ENCODE data around the gene TMPRSS5.

DNA sequence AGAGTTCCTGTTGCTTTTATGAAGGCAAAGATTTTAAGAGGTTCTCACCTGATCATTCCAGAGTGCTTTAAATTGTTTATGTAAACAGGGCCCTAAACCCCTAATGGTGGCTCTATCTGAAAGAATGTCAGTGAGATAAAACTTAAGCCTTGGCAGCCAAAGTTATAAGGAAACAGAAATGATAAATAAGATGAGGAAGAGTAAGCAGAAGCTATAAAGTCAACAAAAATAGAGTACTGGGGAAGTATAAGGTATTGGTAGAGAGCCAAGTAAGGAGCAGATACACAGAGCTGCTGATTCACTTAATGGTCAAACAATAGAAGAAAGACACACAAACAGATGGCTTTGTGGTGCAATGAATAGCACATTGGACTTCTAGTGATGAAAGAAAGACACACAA lies 37.9 kb downstream of the TMPRSS5 start:
- no peak for TF ChIP-seq CBX5 (IDR thresholded peaks at IDR 0.05; ENCODE audit: low read depth, low read length)
- TF ChIP-seq CHD2 (IDR thresholded peaks at IDR 0.05; ENCODE audit: low read length): no peak
- no peak for TF ChIP-seq SIN3A (conservative IDR thresholded peaks at IDR 0.05 in 1 of 2, IDR thresholded peaks at IDR 0.05 in 1 of 2; ENCODE audit: low read depth in 1 of 2, low read length in 2 of 2)
- TF ChIP-seq TAF1 (IDR thresholded peaks at IDR 0.05; ENCODE audit: low read depth, low read length): no peak
- TF ChIP-seq CTCF (IDR thresholded peaks at IDR 0.05; ENCODE audit: control extremely low read depth in 1 of 3, insufficient read depth in 1 of 3, low read depth in 1 of 3, low read length in 3 of 3): no peak
- no peak for TF ChIP-seq RFX5 (IDR thresholded peaks at IDR 0.05; ENCODE audit: borderline replicate concordance, low read depth, low read length)
- no peak for TF ChIP-seq GTF2F1 (IDR thresholded peaks at IDR 0.05; ENCODE audit: borderline replicate concordance, low read depth, low read length)
- TF ChIP-seq HDAC2 (IDR thresholded peaks at IDR 0.05; ENCODE audit: borderline replicate concordance in 1 of 2, low read depth in 2 of 2, low read length in 2 of 2): no peak
- no peak for TF ChIP-seq ATF3 (IDR thresholded peaks at IDR 0.05; ENCODE audit: insufficient read depth, low read depth, low read length)
- TF ChIP-seq EZH2 (IDR thresholded peaks at IDR 0.05; ENCODE audit: low read depth, low read length, severe bottlenecking): no peak
- TF ChIP-seq SUZ12 (IDR thresholded peaks at IDR 0.05; ENCODE audit: low read length): no peak
